T-helper 2 cell treated with Interferon-gamma antibody and Interleukin-4, amounts not matched to agents 100 ng/mL and 5 ng/mL, for 36 hours (primary cell): ENCODE measurements around the gene PRDM16. TPM values are rescaled to one million over a fixed set of nuclear protein-coding genes. Genes with fewer than 3 reads are reported as not detected.

ENCODE experiments used
- intact Hi-C: fragments of 100-400 bp; cut with micrococcal nuclease; formaldehyde crosslinking; loops from one replicate; pipeline ENCODE4 v1.15.1; 2023
- total RNA-seq: library from RNA; stranded (reverse); gene quantifications from 2 replicates; pipeline ENCODE4 v1.2.3, GENCODE V29; 2022

Gene PRDM16
- total RNA-seq, 1 donor from 2014 or later = not detected

DNA sequence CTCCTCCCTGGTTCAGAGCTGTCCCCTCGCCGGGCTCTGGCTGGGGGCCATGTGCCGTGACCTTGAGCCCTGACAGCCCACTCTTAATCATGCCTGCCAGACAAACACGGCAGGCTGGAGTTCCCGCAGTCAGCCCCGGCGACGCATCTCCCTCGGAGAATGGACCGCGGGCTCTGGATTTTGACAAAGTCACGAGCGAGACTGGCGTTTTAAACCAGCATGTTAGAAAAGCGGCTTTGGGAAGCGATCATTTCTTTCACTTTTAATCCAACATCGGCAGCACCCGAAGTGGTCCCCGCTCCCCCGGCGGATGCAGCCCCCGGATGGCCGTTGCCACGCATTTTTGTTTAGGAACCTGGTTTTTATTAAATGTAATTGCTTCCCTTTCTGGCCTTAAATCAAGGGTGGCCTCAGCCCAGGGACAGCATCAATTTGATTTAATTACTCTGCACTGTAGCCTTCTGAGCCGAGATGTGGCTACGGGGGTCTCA is 70.9 kb downstream of the PRDM16 start:
- intact Hi-C loops = no loop called here

DNA sequence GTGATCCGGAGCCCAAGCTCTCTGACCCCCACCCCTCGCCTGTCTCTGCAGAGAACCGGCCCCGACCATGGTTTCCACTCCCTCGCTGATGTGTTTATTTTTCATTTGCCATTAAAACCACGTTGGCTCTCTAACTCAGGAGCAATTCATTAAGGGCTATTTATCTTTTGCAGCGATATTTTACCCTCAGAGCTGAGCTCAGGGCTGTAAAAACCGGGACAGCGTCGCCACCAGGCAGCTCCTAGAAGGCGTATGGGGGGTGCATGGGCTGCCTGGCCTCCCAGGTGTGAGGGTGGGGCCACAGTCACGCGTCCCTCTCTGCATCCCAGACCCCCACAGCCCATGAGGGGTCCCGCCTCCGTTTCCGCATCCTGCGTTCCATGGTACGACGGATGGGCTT is 71.4 kb downstream of the PRDM16 start:
- intact Hi-C loops = no loop called here

DNA sequence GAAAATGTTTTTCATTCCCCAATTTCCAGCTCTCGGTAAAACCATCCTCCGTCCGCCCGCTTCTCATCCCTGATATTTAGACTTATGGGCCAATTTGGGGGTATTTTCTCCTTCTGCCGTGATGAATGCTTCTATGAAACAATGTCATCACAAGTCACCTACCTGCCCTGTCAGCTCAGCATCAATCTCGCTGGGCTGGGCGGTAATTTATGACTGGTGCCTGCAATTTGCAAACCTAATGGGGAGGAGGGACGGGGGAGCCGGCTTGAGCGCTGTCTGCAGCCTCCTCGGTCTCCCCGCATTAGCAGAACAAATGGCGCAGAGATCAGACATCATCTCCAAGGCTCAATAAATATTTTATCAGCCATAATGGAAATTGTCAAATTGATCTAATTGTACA is 72.1 kb downstream of the PRDM16 start:
- intact Hi-C loops = no loop called here

DNA sequence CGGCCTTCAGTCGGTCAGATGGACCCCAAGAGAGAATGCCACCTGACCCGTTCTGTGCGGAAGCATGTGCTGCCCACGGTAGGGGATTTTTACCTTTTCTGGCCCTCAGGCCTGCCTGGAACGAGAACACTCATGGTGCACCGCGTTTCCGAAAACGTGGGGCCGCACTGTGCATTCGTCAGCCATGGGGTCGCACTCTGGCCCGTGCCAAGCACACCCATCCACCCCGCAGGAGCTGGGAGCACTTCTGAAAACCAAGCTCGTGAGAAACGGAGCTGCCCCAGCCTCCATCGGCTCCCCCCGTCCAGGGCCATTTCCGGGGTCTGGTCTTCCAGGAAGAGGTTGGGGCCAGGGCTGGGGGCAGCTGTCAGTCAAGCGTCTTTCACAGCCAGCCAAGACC is 72.8 kb downstream of the PRDM16 start:
- intact Hi-C loops = no loop called here

DNA sequence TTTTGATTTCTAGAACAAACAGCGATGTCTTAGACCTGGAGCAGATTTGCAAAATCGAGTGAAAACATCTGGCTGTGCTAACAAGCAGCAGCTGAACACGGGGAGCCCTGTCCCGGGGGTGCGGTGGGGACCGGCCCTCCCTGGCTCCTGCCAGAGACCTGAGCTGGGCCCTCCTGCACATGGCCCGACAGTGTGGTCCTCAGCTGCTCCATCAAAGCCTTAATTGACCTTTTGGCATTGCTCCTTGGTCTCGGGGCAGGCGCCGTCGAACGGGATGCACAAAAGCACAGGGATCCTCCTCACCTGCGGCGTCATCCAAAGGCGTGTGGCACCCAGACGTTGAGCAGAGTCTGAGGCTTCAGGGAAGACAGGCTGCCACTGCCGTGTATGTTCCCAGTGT is 73.2 kb downstream of the PRDM16 start:
- intact Hi-C loops = no loop called here

DNA sequence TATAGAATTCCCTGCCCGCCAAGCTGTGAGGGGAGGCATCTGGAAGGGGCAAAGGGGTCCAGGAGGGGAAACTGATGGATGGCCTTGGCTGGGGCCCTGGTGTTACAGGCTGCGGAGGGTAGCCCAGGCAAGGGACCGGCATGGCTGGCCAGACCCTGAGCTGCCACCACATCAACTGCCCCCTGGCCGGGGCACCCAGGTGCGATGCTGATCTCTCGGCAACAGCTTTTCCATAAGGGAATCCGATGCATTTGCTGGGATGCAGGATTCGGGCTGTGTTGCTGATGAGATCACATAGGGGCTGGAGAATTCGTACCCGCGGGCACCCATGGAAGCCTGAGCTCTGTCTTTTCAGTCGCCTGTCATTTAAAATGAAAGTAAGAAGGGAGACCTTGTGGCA is 73.7 kb downstream of the PRDM16 start:
- intact Hi-C loops = no loop called here

DNA sequence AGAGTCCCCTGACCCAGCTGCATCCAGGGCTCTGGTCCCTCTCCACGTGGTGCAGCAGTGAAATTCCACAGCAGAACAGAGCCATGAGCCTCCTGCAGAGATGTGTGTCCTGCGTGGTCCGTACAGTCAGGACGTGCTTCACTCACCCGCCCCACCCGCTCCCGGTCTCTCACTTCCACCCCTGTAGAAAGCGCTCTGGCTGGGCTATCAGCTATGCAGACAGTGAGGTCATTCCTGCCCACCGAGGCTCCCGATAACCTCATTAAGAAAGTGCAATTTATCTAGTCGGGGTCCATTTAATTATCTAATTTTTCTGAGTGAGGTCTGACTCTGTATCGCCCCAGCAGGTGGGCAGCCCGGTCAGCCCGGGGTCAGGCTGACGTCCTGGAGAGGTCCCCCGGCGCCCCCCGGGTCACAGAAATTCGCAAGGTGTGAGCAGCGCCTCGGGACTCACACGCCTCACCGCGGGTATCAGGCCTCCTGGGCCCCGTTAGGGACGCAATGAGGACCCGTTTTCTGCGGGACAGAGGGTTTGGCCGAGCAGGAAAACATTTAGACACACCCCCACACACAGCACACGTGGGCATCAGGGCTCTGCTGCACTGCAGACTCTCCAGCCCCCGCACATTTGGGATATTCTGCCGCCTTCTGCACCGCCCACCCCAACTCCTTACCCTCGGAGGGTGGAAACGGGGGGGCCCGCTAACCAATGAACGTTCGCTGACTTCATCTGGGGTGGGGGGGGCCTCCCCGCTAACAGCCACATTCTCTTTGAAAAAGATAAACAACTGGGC is 76.7 kb downstream of the PRDM16 start:
- intact Hi-C loops = no loop called here

DNA sequence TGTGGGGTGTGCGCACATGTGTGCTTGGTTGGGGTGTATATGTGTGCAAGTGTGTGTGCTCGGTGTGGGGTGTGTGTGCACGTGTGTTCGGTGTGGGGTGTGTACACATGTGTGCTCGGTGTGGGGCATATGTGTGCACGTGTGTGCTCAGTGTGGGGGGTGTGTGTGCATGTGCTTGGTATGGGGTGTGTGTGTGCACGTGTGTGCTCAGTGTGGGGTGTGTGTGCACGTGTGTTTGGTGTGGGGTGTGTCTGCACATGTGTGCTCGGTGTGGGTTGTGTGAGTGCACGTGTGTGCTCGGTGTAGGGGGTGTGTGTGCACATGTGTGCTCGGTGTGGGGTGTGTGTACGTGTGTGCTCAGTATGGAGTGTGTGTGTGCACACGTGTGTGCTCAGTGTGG is 77.5 kb downstream of the PRDM16 start:
- intact Hi-C loops = no loop called here

DNA sequence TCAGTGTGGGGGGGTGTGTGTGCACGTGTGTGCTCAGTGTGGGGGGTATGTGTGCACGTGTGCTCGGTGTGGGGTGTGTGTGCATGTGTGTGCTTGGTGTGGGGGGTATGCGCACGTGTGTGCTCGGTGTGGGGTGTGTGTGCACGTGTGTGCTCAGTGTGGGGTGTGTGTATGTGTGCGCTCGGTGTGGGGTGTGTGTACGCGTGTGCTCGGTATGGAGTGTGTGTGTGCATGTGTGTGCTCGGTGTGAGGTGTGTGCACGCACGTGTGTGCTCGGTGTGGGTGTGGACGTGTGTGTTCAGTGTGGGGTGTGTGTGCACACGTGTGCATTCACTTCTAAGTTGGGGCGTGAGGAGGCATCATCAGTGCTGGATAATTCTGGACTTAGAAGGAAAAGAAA is 77.9 kb downstream of the PRDM16 start:
- intact Hi-C loops = no loop called here

DNA sequence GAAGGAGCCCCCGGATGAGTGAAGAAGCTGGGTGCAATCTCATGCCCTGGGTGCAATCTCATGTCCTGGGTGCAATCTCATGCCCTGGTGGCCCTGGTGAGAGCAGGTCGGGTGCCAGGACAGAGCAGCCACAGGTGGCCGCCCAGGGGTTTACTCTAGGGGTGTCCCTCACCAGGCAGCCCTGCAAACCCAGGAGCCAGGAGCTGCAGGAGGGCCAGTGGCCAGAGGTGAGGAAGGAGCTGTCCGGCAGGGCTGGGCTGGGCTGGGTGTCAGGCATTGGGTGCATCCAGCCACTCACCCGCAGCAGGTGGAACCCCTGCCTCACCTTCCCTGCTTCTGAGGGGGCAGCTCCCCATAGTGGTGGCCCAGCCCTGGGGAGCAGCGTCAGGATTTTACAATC is 79.2 kb downstream of the PRDM16 start:
- intact Hi-C loops = no loop called here

DNA sequence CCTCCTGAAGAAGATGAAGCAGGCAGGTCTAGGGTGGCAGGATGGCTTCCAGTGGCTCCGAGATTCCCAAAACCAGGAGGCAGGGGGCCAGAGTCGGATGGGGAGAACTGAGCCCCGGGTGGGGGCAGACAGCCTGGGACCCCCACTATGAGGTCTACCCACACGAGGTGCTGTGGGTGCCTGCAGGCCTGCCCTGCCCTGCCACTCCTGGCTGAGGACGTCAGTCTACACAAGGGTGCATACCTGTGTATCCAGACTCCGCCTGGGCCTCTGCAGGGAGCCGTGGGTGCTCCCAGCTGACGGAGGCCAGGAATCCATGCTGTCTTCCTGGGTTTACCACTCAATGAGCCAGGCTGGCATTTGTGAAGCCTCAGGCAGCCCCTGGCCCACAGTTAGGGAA is 80.3 kb downstream of the PRDM16 start:
- intact Hi-C loops = no loop called here

DNA sequence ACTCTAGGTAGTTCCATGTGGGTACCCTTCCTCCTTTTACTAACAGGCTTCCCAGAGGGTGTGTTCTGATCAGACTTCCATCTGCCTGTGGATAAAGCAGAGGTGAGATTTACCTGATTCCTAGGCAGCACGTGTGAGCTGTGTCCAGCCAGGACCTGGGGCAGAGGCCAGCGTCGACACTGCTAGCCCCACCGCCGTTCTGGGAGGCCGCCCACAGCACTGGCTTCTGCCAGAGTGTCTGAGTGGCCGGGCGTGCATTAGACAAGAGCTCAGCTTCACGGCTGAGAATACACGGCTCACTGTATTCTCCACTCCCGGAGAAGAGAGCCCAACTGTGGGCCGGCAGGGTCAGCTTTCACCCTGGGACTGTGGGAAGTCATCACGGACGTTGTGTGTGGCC is 82.5 kb downstream of the PRDM16 start:
- intact Hi-C loops = no loop called here

DNA sequence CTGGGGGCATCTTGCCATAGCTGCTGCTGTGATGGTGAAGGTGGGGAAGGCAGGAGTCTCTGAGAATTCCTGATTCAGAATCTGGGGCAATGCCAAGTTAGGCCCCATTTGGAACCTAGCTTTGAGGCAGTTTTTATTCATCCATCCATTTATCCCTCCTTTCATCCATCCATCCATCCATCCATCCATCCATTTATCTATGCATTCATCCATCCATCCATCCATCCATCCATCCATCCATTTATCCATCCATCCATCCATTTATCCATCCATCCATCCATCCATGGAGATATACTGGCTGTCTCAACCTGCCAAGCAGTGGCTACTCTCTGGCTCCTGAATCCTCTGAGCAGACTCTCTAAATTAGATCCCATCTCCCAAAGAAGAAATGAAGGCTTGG is 83.1 kb downstream of the PRDM16 start:
- intact Hi-C loops = no loop called here

DNA sequence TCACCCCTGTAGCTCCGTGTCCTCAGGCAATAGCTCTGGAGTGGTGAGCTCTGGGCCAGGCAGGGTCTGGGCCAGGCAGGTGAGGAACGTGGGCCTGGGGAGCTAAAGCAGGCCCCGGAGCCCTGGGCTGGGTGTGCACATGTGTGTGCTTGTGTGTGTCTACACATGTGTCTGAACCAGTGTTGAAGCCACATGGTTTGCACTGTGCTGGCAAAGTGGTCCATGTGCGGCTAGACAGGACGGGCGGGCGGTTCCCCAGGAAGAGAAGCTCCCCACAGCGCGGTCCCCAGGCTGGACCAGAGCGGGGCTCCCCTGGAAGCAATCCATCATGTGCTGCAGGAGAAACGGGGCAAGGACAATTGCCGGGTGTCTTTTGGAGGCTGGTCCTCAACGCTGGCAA is 84.2 kb downstream of the PRDM16 start:
- intact Hi-C loops = no loop called here

DNA sequence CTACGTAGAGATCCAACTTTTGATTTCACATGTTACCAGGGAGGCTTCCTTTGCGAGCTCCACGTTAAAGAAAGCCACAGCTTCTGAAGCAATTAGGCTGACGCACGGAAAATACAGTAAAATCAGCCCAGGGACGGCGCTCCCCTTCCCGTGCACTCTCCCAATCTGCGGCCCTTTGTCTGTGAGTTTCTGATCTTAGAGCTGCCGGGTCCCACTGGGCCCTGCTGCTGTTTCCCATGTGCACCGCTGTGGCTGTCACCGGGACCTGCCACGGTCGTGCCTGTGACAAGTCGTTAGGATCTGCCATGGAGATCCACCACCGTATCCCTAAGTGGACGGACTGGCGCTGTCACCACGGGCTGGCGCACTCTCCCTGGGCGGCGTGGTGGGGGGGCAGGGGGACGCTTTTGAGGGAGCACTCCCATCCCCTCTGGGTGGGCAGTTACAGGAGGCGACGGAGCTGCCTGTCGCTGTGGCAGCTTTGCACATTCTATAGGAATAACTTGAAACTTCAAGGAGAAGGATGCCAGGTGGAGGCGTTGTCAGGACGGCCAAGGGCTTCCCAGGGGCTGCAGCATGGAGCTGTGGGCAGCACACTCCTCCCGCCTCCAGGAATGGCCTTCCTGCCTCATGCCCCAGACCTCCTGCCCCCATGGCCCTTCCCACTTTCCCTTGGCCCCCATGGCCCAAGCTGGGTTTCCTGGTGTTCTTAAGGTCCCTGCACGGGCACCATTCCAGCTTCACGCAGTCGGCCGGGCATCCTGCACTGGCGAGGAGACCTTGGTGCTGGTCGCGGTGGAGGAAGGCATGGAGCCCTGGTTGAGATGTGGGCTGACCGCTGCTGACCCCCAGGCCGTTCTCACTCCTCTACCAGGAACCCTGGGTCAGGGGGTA is 85.1 kb downstream of the PRDM16 start:
- intact Hi-C loops = no loop called here

DNA sequence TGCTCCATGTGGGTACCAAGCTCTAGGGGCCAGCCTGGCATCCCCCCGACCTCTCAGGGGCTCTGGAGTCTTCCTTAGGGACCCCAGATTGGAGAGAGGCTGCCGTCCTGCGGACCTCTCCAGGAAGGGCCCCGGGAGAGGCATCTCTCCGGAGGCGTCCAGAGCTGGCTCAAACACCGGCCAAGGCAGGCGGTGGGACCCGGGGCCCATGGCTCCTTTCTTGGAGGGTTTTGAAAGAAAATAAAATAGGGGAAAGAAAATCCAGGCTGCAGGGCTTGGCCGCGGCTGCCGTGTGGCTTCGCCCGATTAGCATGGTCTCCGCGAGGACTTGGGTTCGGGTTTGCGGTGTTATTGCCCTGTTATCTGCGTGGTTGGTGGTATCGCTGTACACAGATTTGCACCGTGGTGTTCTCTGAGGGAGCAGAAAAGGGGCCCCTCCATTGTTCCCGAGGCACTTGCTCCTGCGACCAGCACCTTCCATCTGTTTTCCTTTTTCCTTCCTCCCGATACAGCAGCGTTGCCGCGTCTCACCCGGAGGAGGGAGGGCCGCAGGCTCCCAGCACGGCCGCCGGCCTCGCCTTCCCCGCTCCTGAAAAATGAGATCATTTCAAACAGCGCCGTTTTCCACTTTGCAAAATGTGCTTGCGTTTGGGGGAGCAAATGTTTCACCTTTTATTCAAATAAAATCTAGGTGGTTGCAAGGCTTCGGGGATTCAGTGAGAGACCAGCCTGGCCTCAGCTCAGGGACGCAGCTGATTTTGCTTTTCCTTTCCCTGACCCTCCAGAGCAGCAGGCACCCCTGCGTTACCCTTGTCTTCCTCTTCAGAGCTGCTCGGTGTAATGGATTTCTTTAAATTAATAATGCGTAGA is 86.3 kb downstream of the PRDM16 start:
- intact Hi-C loops = no loop called here

DNA sequence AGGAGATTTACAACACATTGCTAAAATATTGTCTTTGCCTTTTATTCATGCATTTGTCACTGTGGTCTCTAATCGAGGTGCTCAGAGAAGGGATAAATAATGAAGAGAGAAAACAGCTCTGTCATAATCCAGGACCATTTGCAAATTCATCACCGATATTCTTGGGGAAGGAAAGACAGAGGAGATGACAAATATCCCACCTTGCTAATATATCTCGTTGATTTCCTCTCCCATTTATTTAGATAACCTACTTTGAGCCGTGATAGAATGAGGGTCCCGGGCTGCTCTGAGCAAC is 86.9 kb downstream of the PRDM16 start:
- intact Hi-C loops = no loop called here

DNA sequence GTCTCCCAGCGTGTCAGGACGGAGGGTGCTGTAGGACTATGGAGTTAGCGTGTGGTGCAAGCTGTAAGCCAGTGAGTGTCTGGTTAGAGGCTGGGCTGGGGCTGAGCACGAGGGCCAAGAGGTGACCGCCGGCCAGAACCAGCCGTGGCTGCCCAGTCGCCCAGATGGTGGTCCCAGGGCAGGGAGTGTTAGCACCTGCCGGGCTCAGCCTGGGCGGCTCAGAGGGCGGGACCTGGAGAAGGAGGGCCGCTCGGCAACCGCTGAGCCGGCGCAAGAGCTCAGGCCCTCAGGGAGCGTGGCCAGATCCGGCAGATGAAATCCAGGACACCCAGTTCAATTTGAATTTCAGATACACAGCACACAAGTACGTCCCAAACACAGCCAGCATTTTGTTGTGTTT is 87.9 kb downstream of the PRDM16 start:
- intact Hi-C loops = no loop called here

DNA sequence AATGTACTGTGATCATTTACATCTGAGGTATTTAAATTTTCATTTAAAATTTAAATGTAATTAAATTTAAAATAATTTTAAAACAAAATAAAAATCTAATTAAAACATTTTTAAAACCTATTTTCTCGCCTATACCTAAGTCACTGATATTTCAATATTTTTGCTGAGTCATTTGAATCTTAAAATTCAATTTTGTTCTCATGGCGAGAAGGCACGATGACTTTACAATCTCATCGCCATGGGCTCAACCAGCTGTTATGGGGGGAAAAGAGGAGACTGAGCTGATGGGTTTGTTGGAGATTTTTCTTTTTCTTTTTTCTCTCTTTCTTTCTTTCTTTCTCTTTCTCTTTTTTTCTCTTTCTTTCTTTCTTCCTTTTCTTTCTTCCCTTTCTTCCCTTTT is 89.3 kb downstream of the PRDM16 start:
- intact Hi-C loops = no loop called here

DNA sequence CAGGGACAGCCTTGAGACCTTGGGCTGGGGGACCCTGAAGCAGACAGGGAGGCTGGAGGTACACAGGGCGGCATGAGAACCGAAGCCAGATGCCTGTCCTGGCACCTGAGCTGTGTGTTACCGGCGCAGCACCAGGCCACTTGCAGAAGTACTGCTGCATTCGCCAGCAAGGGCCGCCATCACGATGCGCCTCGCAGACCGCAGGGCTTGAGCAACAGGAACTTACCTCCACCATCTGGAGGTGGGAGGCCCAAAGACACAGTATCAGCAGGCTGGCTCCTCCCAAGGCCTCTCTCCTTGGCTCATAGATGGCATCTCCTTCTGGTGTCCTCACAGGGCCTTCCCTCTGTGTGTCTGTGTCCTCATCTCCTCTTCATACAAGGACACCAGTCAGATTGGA is 90.1 kb downstream of the PRDM16 start:
- intact Hi-C loops = no loop called here

DNA sequence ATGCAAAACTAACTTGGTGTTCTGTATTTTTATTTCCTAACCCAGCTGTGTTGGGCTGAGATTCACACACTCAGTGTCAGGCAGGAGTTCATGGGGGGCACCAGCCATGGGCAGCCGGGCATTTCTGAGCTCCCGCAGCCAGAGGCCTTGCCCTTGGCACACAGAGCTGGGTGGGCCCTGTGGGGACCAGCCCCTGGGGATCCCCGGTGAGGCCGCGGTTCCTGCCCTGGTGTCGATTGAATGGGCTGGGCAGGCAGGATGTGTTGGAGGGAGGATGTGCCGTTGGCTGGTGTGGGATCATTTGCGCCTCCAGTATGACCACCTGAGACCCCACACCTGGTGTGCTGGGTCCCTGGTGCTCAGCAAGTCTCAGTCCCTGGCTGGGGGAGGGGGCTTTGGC is 91.0 kb downstream of the PRDM16 start:
- intact Hi-C loops = no loop called here

DNA sequence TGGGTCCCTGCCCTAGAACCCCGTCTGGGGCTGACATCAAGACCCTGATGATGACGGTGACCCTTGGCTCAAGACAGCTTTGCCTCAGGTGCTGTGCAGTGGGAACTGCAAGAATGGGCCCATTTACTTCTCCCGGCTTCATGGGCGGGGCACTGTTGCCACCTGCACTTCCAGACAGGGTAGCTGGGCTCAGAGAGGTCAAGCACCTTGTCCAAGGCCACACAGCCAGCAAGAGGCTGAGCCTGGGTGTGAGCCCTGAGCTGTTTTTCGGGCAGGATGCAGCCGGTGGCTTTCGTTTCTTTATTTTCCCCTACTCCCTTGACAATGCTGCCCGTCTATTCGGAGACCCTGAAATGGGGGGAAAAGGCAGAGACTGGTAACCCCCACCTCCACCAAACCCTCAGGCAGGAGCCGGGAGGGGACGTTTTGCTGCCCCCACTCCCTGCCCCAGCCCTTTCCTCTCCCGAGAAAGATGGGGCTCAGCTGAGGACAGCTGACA is 91.7 kb downstream of the PRDM16 start:
- intact Hi-C loops = no loop called here
